GM19468 (cell line): ENCODE results near the gene FAM193B.
"Not testable (repeated sequence)": the region's sequence is repeated elsewhere in the genome, so short reads cannot be mapped to it uniquely, and the experiment has no call there.

ENCODE experiments used
- ATAC-seq: cut with Tn5 transposase; IDR thresholded peaks from one replicate; pipeline ENCODE4 v1.9.1; 2021; ENCODE audit warnings: mild to moderate bottlenecking, moderate library complexity, moderate number of reproducible peaks; ENCODE audit not compliant: unreplicated experiment; ENCODE audit errors: extremely low read depth

FAM193B gene

DNA sequence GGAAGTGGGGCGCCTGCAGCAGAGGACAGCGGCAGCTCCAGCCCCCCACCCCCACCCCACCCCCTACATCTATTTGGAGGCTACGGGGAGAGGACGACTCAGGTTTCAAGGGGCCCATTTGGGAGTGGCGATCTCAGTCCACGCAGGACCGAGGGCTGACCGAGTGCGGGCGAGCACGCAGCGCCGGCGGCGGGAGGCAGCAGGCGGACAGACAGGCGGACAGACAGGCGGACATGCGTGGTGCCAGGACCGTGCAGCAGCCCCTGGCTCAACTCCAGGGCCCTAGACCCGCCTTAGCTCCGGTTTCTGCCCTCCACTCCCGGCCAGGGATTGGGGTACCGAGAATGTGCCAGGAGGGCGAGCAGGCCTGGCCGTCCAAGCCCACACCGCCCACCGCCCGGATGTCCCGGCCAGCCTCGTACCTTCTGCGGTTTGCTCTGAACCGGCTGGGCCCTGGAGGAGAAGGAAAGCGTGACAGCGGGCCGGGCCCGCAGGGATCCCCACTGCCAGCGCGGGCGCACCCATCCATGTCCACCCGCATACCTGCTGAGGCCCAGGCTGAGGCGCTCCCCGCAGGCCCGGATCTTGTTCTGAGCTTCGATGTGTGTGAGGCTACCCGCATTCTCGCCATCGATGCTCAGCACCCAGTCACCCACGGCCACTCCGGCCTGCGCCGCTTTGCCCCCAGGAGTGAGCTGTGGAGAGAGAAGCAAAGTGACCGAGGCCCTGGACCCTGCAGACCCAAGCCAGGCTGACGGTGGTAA is 62.2 kb downstream of the FAM193B start:
- ATAC-seq, result no peak

GRCh38 chr5:177491429-177491945 is 62.9 kb downstream of the FAM193B start:
- ATAC-seq, result no peak

DNA sequence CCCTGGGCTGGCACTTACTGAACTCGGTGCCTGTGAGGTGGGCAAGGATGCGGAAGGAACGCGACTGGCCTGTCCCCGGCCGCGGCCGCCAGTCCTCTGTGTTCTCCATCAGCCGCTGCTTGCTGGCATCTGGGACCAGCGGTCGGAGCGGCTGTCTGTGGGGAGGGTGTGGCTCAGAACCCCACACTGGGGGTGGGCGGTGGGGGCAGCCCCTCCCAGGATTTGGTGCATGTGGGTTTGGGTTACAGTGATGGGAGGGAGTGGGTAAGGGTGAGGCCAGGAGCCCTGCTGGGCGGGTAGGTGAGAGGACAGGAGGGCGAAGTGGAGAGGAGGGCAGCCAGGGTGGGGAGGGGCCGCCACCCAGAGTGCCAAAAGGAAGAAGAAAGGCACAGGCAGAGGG is 63.4 kb downstream of the FAM193B start:
- ATAC-seq, result no peak

- no peak for ATAC-seq
Observed at GRCh38 chr5:177490311-177490991, 63.9 kb downstream of the FAM193B start.

DNA sequence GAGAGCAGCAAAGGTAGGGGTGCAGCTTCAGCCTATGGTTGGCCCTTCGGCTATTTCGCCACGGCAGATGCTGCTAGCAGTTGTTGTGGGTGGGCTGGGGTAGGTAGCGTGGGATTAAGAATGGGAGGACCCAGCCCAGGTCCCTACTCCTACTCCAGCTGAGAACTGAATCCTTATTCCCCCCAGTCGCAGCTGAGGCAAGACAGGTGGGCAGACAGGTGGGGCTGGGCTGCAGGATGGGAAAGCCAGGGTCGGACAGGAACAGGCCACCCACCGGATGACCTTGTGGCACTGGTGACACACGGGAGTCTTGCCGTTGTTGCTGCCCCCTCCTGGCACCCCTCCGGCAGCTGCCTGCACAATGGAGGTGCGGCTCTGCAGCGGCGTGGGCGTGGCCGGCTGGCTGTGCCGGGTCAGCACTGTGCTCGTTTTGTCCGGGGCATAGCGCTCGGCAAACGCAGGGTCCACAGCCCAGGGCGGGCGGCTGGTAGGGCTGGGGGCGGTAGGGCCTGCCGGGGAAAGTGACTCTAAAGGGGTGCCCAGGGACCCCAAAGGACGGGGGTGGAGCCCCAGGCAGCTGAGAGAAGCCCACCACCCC is 65.1 kb downstream of the FAM193B start:
- no peak for ATAC-seq

DNA sequence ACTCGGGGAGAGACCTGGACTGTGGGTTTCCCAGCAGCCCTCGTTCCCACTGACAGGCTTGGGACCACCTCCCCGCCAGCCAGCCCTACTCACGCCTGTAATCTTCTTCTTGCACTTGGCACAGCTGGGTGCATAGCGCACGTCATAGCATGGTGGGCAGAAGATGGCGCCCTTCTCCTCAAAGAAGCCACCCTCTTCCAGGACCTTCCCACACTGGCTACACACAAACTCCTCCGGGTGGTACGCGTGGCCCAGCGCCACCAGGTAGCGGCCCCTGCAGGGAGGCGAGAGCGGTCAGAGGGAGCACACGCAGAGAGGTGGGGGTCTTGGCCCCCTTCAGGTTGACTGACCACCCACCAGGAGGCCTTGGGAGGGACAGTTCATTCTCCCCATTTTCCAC is 66.4 kb downstream of the FAM193B start:
- no peak for ATAC-seq

DNA sequence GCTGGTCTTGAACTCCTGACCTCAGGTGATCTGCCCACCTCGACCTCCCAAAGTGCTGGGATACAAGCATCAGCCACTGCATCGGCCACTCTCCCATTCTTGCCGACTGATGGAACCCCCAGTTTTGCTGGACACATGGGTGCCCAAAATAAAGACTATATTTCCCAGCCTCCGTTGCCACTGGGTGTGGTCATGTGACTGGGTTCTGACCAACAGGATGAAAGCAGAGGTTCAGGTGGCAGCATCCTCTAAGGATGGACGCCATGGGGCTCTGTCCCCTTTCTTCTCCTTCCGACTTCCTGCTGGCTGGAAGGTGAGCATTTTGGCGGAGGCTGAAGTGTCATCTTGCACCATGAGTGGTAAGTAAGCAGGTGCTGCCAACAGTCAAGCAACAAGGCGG is 67.2 kb downstream of the FAM193B start:
- ATAC-seq, result no peak

GRCh38 chr5:177486256-177486655 is 68.1 kb downstream of the FAM193B start:
- no peak for ATAC-seq

GRCh38 chr5:177485753-177486152 is 68.6 kb downstream of the FAM193B start:
- not testable (repeated sequence) for ATAC-seq

GRCh38 chr5:177484902-177485549 is 69.3 kb downstream of the FAM193B start:
- ATAC-seq, result no peak

GRCh38 chr5:177483994-177484901 is 70.1 kb downstream of the FAM193B start:
- ATAC-seq, result no peak

DNA sequence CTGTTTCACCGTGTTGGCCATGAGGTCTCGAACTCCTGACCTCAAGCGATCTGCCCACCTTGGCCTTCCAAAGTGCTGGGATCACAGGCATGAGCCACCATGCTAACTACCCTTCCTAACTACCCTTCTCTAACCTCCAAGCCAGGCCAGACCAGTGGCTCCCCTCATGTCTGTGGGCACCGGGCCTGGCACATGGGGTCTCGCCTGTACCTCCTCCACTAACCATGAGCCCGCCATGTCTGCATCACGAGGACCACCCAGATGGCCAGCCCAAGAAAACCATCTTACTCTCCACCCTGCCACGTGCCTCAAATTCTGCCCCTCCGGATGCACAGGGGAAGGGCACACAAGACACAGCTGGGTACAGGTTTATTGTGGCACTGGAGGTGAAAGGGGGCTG is 71.3 kb downstream of the FAM193B start:
- no peak for ATAC-seq

DNA sequence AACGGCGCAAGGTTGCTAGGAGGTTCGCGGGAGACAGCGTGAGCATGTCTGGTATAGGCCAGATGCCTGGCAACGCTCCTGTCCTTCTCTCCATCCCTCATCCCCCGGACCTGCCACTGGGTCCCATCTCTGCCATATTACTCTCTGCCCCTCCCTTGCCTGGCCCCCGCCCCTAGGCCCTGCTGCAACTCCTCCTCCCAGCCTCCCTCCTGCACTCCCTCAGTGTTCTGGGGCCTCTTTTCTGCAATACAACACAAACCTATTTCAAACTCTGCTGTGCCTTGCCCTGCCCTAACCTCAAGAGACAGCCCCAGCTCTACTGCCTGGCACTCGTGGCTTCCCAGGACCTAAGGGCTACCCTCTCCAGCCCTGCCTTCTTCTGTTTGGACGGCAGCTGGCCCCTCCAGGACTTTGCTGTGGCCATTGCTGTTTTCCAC is 72.0 kb downstream of the FAM193B start:
- no peak for ATAC-seq

DNA sequence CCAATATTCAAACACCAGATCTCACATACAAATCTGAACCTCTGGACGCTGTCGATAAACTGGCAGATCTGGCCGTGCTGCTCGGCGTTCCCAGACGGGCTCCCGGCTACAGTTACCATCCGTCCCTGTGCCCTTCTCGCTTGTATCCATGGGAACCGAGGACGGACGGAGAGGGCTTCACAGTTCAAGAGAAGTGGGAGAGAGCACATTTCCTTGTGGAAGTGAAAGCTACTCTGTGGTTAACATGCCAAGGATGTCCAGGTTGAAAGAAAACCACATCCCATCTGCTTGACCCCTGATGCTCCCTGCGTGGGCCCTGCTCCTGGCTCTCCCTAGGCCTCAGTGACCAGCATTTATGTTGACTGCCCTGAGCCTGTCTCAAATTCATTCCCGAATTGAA is 74.6 kb downstream of the FAM193B start:
- no peak for ATAC-seq

- no peak for ATAC-seq
Observed at GRCh38 chr5:177478711-177479646, 75.4 kb downstream of the FAM193B start.

DNA sequence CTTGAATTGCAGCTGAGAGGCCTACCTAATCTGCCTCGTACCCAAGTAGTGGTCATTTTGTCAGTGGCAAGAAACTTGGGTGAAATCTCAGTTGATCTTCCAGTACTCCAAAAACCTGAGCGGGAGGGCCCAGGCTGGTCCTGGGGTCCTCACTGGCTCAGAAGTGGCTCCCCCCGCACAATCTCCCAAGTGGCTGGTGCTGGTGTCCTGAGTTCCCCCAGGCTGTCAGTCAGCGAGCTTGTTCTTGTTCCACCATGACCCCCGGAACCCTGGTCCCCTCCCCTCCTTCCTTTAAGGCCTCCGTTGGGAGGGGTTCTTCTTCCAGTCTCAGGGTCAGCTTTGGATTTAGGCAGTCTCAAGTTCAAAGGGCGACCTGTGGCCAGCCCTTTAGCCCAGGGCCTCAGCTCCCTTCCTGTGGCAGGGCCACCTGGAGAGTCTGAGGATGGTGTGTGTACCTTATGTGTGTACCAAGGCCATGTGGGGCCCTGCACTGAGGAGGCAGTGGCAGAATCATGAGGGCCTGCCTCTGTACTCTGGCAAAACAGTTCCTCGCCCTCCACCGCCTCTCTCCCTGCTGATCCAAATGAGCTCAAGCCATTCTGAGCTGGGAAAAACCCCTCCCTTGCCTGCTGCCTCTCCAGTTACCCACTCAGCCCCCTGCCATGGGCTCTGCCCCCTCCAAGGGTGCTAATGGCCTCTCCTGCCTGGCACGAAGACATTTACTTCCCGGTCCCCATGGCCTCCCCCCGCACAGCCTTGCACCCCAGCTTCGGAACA is 76.5 kb downstream of the FAM193B start:
- no peak for ATAC-seq

DNA sequence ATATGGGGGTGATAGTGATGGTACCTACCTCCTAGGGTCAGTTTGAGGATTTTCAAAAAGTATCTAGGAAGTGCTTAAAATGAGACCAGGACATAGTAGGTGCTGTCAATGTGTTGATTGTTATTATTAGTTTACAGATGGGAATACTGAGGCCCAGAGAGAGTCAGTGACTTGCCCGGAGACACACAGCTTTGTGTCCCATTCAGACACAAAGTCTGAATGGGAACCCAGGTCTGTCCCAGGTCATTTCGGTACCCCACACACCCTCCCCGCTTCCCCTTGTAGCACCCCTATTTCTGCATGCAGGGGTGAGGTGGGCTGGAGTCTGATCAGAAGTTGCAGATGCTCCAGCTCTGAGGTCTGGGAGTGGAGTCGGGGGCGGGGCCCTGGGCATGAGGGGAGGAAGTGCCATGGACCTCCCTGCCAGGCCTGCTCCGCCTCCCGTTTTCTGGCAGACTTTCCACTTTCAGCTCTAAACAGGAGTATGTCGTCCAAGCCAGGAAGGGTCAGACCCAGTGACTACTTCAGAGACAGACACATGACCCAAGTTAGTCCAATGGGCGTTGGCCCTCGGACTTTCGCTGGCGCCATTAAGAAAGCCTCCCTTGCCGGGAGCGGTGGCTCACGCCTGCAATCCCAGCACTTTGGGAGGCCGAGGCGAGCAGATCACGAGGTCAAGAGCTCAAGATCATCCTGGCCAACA is 77.7 kb downstream of the FAM193B start:
- no peak for ATAC-seq
